Upper lobe of left lung (tissue), 6 donors: ENCODE data around the gene PCSK6. TPM values are rescaled to one million over a fixed set of nuclear protein-coding genes. Genes with fewer than 3 reads are reported as not detected.

Experiments
- ATAC-seq, 2 donors: fragments of 200-7000 bp; cut with Tn5 transposase; one replicate each; pipeline ENCODE4 v1.9.1; 2022; ENCODE audit warnings: mild to moderate bottlenecking in 2 of 2, moderate library complexity in 2 of 2; ENCODE audit not compliant: low FRiP score in 2 of 2
- DNase-seq, 2 donors: peaks; one replicate each; pipeline ENCODE4 v3.0.0-alpha.2; 2019 to 2020
- H3K27ac ChIP-seq, 4 donors: fragments of 200-600 bp; sonication (generic); one replicate each; pipeline ENCODE4 v1.5.1; 2016 to 2019
- H3K27me3 ChIP-seq, 4 donors: fragments of 200-600 bp; sonication (generic); one replicate each; pipeline ENCODE4 v1.5.1; 2017 to 2019
- H3K36me3 ChIP-seq, 4 donors: fragments of 200-600 bp; sonication (generic); one replicate each; pipeline ENCODE4 v1.5.1; 2016 to 2019
- H3K4me1 ChIP-seq, 4 donors: fragments of 200-600 bp; sonication (generic); one replicate each; pipeline ENCODE4 v1.5.1; 2018 to 2019
- H3K4me3 ChIP-seq, 4 donors: fragments of 200-600 bp; sonication (generic); one replicate each; pipeline ENCODE4 v1.5.1; 2017 to 2019; ENCODE audit warnings: mild to moderate bottlenecking in 2 of 4, moderate library complexity in 1 of 4
- H3K9me3 ChIP-seq, 4 donors: fragments of 200-600 bp; sonication (generic); one replicate each; pipeline ENCODE4 v1.5.1; 2018 to 2019
- EP300 ChIP-seq, 4 donors: sonication (generic); formaldehyde crosslinking; IDR thresholded peaks; one replicate each; pipeline ENCODE4 v1.5.1; 2017; ENCODE audit warnings: antibody characterized with exemption in 4 of 4, control low read depth in 2 of 4
- POLR2A ChIP-seq, 4 donors: fragments of 450-650 bp; IDR thresholded peaks; one replicate each; pipeline ENCODE4 v1.5.1; 2016 to 2017; ENCODE audit warnings: antibody characterized with exemption in 4 of 4, mild to moderate bottlenecking in 2 of 4
- POLR2AphosphoS5 ChIP-seq, 2 donors: sonication (generic); formaldehyde crosslinking; IDR thresholded peaks; one replicate each; pipeline ENCODE4 v1.5.1; 2017; ENCODE audit warnings: antibody characterized with exemption in 2 of 2
- WGBS, 2 donors: methylation state at CpG; one replicate each; pipeline ENCODE4 v1.1.5; 2017 to 2018; 5-methylcytosine and 5-hydroxymethylcytosine counted together
- total RNA-seq, 6 donors: library from RNA; depleted of rRNA in 4 of 6; stranded (reverse); fragments of >200 nt in 4 of 6; gene quantifications; one replicate each; pipeline versions ENCODE4 v1.1.0 to v1.2.1, GENCODE V29; 2016 to 2021
- TF ChIP-seq, protein P1 (sequence below), 6 experiments: fragments of 450-650 bp in 4 of 6; fragments of 200-600 bp in 2 of 6; sonication (generic) in 2 of 6; IDR thresholded peaks; one replicate each; pipeline ENCODE4 v1.5.1; 2016 to 2019; ENCODE audit warnings: antibody characterized with exemption in 6 of 6
- donor health status: DM: no; HTN: no; CAD: no; lungs with moderate emphysema.
- donor health status: DM: no; HTN: yes; CAD: no; lungs with severe emphysema.

Gene PCSK6
- total RNA-seq, 6 donors from 2014 or later, result 3.1 to 24.4 (median 5.5) TPM

DNA sequence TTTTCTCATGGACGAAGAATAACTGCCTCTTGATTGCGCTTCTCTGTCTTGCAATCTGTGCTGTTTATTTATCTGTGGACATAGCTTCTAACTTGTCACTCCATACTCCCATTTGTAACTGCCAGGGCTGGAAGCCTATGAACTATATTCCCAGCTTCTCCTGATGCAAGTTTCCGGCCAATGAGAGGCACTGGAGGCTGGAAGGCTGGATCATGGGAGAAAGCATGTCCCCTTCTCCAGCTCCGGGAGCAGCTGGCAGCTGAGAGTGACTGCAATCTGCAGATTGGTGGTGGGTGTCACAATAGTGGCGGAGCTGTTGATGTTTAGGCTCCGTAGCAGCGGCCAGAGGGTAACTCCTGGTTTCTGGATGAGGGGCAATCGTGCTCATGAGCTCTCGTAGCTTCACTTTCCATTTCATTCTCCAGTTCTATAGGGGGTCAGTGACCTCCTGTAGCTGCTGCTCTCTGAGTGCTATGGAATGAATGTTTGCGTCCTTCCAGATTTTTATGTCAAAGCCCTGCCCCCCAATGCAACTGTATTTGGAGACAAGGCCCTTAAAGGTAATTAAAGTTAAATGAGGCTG, 35.7 kb upstream of the PCSK6 start:
- H3K27me3 ChIP-seq, result no peaks in the 10 kb centered on the region
- DNase-seq (no peak), ATAC-seq (no peak)
- H3K27ac ChIP-seq, result no peak overlapping the region
- no peaks in the 10 kb centered on the region for H3K36me3 ChIP-seq
- no peak overlapping the region for H3K4me3 ChIP-seq
- WGBS, 2 donors, result 75 to 90% methylated on average over 7 to 10 of the region's 10 CpGs
- no peak for TF ChIP-seq EP300 (IDR thresholded peaks at IDR 0.05)
- TF ChIP-seq, protein P1, sequence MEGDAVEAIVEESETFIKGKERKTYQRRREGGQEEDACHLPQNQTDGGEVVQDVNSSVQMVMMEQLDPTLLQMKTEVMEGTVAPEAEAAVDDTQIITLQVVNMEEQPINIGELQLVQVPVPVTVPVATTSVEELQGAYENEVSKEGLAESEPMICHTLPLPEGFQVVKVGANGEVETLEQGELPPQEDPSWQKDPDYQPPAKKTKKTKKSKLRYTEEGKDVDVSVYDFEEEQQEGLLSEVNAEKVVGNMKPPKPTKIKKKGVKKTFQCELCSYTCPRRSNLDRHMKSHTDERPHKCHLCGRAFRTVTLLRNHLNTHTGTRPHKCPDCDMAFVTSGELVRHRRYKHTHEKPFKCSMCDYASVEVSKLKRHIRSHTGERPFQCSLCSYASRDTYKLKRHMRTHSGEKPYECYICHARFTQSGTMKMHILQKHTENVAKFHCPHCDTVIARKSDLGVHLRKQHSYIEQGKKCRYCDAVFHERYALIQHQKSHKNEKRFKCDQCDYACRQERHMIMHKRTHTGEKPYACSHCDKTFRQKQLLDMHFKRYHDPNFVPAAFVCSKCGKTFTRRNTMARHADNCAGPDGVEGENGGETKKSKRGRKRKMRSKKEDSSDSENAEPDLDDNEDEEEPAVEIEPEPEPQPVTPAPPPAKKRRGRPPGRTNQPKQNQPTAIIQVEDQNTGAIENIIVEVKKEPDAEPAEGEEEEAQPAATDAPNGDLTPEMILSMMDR (IDR thresholded peaks at IDR 0.05), result no peak
- TF ChIP-seq POLR2A (IDR thresholded peaks at IDR 0.05), result no peak
- no peak for TF ChIP-seq POLR2AphosphoS5 (IDR thresholded peaks at IDR 0.05)
- peaks cover 11 to 31% (median 22%) of the 10 kb centered on the region in 4 donors for H3K4me1 ChIP-seq
- H3K9me3 ChIP-seq, result no peaks in the 10 kb centered on the region

DNA sequence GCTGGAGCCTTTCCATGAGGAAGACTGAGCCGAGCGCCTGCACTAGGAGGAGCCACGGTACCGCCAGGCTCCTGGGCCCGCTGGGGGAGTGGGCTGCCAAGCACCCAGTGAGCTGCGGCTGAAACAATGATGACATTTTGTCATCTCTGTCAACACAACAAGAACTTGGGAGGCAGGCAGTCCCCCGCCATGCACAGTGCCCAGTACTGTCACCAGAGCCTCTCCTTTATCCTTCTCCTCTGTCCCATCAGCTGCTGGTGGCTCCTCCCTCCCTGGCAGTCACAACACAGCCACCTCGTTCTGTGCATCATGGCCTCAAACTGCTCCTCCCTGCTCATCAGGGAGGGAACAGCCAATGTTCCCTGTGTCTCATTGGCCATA, 34.0 kb upstream of the PCSK6 start:
- ATAC-seq, result no peak
- Histone ChIP-seq H3K9me3 (peaks cover 0 to under 1% (median 0%) of the 10 kb centered on the region in 4 donors), H3K27me3 (no peaks in the 10 kb centered on the region), H3K4me3 (no peak overlapping the region), H3K4me1 (peaks cover 10 to 26% (median 17%) of the 10 kb centered on the region in 4 donors), H3K36me3 (no peaks in the 10 kb centered on the region), H3K27ac (no peak overlapping the region)
- TF ChIP-seq POLR2AphosphoS5 (IDR thresholded peaks at IDR 0.05), result no peak
- TF ChIP-seq POLR2A (IDR thresholded peaks at IDR 0.05), result no peak
- TF ChIP-seq, protein P1 (IDR thresholded peaks at IDR 0.05), result no peak
- no peak for TF ChIP-seq EP300 (IDR thresholded peaks at IDR 0.05)
- DNase-seq, result no peak
- 84 to 92% methylated on average over 8 of the region's 8 CpGs for WGBS, 2 donors

- peaks cover under 1 to 5% (median 3%) of the 10 kb centered on the region in 4 donors for H3K9me3 ChIP-seq
- H3K27me3 ChIP-seq, result no peaks in the 10 kb centered on the region
- no peak for ATAC-seq
- no peak for DNase-seq
- H3K36me3 ChIP-seq, result no peaks in the 10 kb centered on the region
- H3K4me1 ChIP-seq, result peaks cover 5 to 20% (median 13%) of the 10 kb centered on the region in 4 donors
- TF ChIP-seq POLR2AphosphoS5 (IDR thresholded peaks at IDR 0.05), result no peak
- no peak for TF ChIP-seq EP300 (IDR thresholded peaks at IDR 0.05)
- TF ChIP-seq POLR2A (IDR thresholded peaks at IDR 0.05), result no peak
- TF ChIP-seq, protein P1 (IDR thresholded peaks at IDR 0.05), result no peak
- H3K4me3 ChIP-seq, result no peak overlapping the region
- H3K27ac ChIP-seq, result no peak overlapping the region
- 90 to 91% methylated on average over 18 of the region's 18 CpGs for WGBS, 2 donors
These were observed 33.4 kb upstream of the PCSK6 start for GRCh38 chr15:101522621-101523559.

DNA sequence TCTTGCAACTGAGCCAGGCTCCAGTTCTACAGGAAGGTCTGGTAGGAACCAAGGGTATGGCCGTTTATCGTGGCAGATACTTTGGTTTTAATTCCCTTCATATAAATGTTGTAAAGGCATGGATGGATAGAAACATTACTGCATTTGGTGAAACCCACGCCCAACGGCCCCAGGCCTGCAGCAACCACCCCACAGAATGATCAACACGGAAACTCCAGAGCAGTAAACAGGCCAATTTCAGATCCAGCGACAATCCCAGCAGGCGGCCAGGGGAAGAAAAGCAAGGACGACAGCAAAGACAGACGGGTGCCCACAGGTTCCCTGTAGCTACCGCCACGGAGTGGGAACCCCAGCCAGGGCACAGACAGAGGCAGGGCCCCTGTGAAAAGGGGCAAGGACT, 32.6 kb upstream of the PCSK6 start:
- no peak overlapping the region for H3K27ac ChIP-seq
- ATAC-seq (no peak), DNase-seq (no peak)
- no peak overlapping the region for H3K4me3 ChIP-seq
- H3K36me3 ChIP-seq, result no peaks in the 10 kb centered on the region
- peaks cover 0 to 13% (median 9%) of the 10 kb centered on the region in 4 donors for H3K4me1 ChIP-seq
- TF ChIP-seq, protein P1 (IDR thresholded peaks at IDR 0.05), result no peak
- no peak for TF ChIP-seq POLR2A (IDR thresholded peaks at IDR 0.05)
- TF ChIP-seq EP300 (IDR thresholded peaks at IDR 0.05), result no peak
- TF ChIP-seq POLR2AphosphoS5 (IDR thresholded peaks at IDR 0.05), result no peak
- H3K9me3 ChIP-seq, result peaks cover 8 to 13% (median 10%) of the 10 kb centered on the region in 4 donors
- WGBS, 2 donors, result 67 to 87% methylated on average over 11 of the region's 11 CpGs
- H3K27me3 ChIP-seq, result no peaks in the 10 kb centered on the region
